DOHH2 (cell line): ENCODE results near the gene YBX2.

Experiments used
- H3F3A ChIP-seq: fragments of 200-600 bp; sonication (generic), shearing (Covaris generic); 2 replicates; pipeline ENCODE4 v1.6.0; 2016; ENCODE audit warnings: antibody characterized with exemption, mild to moderate bottlenecking; ENCODE audit not compliant: control insufficient read depth, insufficient read depth
- H3K27ac ChIP-seq: fragments of 200-600 bp; sonication (generic); 2 replicates; pipeline ENCODE4 v1.5.1; 2014; ENCODE audit warnings: low read depth, mild to moderate bottlenecking, low read length, moderate library complexity
- H3K27me3 ChIP-seq: fragments of 200-600 bp; sonication (generic); 2 replicates; pipeline ENCODE4 v1.6.1; 2014; ENCODE audit warnings: mild to moderate bottlenecking, low read length, mixed read lengths; ENCODE audit not compliant: control insufficient read depth
- H3K36me3 ChIP-seq: fragments of 200-600 bp; sonication (generic); 2 replicates; pipeline ENCODE4 v1.6.1; 2014; ENCODE audit warnings: mild to moderate bottlenecking, low read length, moderate library complexity, mixed read lengths; ENCODE audit not compliant: control insufficient read depth
- H3K4me1 ChIP-seq: fragments of 200-600 bp; sonication (generic); 2 replicates; pipeline ENCODE4 v1.6.1; 2014; ENCODE audit warnings: mild to moderate bottlenecking, low read length, mixed read lengths; ENCODE audit not compliant: control insufficient read depth
- H3K4me2 ChIP-seq: fragments of 200-600 bp; sonication (generic); 2 replicates; pipeline ENCODE4 v1.6.0; 2014; ENCODE audit warnings: mild to moderate bottlenecking, low read length, moderate library complexity
- H3K4me3 ChIP-seq: fragments of 200-600 bp; sonication (generic); 2 replicates; pipeline ENCODE4 v1.5.1; 2014; ENCODE audit warnings: mild to moderate bottlenecking, low read length, mixed read lengths
- H3K79me2 ChIP-seq: fragments of 200-600 bp; sonication (generic); 2 replicates; pipeline ENCODE4 v1.6.1; 2014; ENCODE audit warnings: mild to moderate bottlenecking, low read length, mixed read lengths; ENCODE audit not compliant: control insufficient read depth
- H3K9me2 ChIP-seq: fragments of 200-600 bp; sonication (generic); replicated peaks from 2 replicates; pipeline ENCODE4 v1.6.1; 2014; ENCODE audit warnings: mild to moderate bottlenecking, low read length, mixed read lengths; ENCODE audit not compliant: control insufficient read depth
- H3K9me3 ChIP-seq: fragments of 200-600 bp; sonication (generic); 2 replicates; pipeline ENCODE4 v1.6.1; 2014; ENCODE audit warnings: antibody characterized with exemption, low read length, mixed read lengths; ENCODE audit not compliant: control insufficient read depth, insufficient read depth
- H4K20me1 ChIP-seq: fragments of 200-600 bp; sonication (generic); 2 replicates; pipeline ENCODE4 v1.6.0; 2014; ENCODE audit warnings: low read depth, mild to moderate bottlenecking, antibody characterized with exemption, low read length, moderate library complexity; ENCODE audit not compliant: control insufficient read depth, insufficient read depth
- EZH2phosphoT487 ChIP-seq: fragments of 200-600 bp; sonication (generic); IDR thresholded peaks from 2 replicates; pipeline ENCODE4 v1.6.1; 2017; ENCODE audit warnings: borderline replicate concordance, mild to moderate bottlenecking, antibody characterized with exemption, low read length, moderate library complexity, mixed read lengths
- TF ChIP-seq, protein P1 (sequence below): fragments of 200-600 bp; sonication (generic); IDR thresholded peaks from one replicate; pipeline ENCODE4 v1.5.1; 2014; ENCODE audit warnings: antibody characterized with exemption, mild to moderate bottlenecking, low read depth, low read length; ENCODE audit not compliant: poor library complexity, severe bottlenecking

YBX2 gene

DNA sequence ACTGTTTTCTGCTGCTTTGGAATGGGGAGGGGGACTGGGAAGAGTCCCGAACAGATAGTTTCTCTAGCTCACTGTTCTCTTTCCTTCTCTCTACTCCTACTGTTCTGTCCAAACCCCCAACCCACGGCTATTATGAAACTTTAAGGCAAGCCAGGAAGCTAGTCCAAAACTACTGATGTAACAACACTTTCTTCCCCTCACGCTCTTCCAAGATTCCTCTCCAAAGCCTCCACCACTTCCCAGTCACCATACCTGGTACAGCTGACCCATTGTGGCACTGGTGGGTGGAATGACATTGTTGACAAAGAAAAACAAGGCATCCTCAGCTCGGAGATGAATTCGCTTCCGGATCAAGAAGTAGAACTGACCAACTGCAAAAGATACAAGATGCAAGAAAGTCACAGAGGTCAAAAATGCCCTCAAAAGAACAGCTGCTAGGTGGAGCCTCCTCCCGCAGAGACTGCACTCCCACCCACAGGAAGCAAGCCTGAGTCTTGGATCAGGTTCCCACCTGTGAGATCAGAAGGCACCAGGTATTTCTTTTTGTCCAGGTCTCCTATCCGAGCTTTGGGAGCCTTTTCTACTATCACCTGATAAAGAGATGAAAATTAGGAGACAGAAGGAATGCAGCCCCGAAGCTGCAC lies 53.2 kb downstream of the YBX2 start:
- Histone ChIP-seq H3K27ac (peak overlapping the region; percentile 78), H3K4me2 (peak overlapping the region; percentile 97), H3K4me1 (peaks cover 42% of the 10 kb centered on the region), H3F3A (peaks cover 49% of the 10 kb centered on the region), H3K9me2 (no peaks in the 10 kb centered on the region), H3K9me3 (no peaks in the 10 kb centered on the region), H3K79me2 (peaks cover 55% of the 10 kb centered on the region), H4K20me1 (peaks cover 8% of the 10 kb centered on the region; the same call in 1 of the 2 replicates), H3K4me3 (peak overlapping the region; percentile 100), H3K36me3 (peaks cover 61% of the 10 kb centered on the region), H3K27me3 (no peaks in the 10 kb centered on the region)
- TF ChIP-seq EZH2phosphoT487 = no peak
- TF ChIP-seq, protein P1, sequence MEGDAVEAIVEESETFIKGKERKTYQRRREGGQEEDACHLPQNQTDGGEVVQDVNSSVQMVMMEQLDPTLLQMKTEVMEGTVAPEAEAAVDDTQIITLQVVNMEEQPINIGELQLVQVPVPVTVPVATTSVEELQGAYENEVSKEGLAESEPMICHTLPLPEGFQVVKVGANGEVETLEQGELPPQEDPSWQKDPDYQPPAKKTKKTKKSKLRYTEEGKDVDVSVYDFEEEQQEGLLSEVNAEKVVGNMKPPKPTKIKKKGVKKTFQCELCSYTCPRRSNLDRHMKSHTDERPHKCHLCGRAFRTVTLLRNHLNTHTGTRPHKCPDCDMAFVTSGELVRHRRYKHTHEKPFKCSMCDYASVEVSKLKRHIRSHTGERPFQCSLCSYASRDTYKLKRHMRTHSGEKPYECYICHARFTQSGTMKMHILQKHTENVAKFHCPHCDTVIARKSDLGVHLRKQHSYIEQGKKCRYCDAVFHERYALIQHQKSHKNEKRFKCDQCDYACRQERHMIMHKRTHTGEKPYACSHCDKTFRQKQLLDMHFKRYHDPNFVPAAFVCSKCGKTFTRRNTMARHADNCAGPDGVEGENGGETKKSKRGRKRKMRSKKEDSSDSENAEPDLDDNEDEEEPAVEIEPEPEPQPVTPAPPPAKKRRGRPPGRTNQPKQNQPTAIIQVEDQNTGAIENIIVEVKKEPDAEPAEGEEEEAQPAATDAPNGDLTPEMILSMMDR = no peak

DNA sequence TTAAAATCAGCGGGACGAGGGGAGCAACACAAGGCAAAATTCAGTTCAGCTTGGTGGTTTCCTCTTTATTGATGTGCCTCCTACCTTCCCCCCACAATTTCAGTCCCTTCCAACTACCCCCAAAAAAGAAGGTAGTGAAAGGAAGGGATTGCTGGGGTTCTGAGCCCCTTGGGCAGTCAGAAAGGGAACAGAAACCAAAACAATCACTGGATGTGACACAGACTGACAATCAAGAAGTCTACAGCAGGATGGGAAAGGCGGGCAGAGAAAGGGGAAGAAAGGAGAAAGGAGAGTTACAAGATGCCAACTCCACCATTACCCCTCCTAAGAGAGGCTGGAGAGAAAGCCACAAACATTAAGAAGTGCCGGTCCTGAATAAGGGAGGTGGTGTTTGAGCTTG lies 54.1 kb downstream of the YBX2 start:
- Histone ChIP-seq H3K79me2 (peaks cover 60% of the 10 kb centered on the region), H3K4me2 (peak overlapping the region; percentile 97), H3K27me3 (no peaks in the 10 kb centered on the region), H3K27ac (peak overlapping the region; percentile 78), H4K20me1 (peaks cover 8% of the 10 kb centered on the region; the same call in 1 of the 2 replicates), H3K4me3 (peak overlapping the region; percentile 100), H3K9me3 (no peaks in the 10 kb centered on the region), H3K36me3 (peaks cover 64% of the 10 kb centered on the region), H3K9me2 (no peaks in the 10 kb centered on the region), H3F3A (peaks cover 49% of the 10 kb centered on the region), H3K4me1 (peaks cover 51% of the 10 kb centered on the region)
- no peak for TF ChIP-seq EZH2phosphoT487
- TF ChIP-seq, protein P1 = no peak

DNA sequence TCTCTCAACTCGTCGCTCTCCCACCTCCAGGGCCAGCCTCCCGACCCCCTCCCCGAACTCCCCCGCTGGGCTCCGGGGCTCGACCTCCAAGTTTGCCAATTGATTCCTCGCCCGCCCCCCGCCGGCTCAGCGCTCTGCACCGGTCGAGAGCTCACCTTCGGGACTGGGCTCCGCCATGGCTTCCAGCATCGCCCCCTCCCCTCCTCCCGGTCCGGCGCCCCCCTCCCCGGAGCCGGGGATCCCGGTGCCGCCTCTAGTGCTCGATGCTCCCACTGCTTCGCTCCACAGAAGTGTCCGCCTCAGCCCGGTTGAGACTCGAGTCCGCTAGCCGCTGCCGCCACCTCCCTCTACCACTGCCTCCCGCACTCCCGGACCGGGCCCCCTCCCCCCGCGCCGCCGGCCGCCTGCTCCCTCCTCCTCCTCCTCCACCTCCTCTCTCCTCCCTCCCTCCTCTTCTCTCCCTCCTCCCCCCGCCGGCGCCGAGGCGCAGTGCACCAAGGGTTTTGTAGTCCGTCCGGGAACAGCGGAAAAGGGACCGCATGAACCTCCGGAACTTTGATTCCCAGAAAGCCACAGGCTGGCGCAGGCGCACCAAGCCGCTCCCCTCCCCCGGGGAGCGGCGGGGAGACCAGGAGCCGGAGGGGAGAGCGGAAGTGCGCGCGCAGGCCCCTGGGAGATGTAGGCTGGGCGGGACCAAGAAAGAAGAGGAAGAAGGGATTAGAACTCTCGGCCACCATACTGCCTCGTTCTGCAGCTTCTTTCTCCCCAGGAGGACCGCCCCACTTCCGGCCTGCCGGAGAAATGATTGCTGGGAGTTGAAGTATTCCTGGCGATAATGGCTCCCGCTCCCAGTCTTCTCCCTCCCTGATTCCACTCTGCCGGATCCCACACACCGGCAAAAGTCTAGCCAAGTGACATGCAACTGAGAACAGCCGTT lies 55.1 kb downstream of the YBX2 start, which contains the start of gene PHF23:
PHF23 (minus strand) TSS at position 367 of the 937 bp plus-strand sequence; CDS start at position 189, 178 bp downstream.
- Histone ChIP-seq H3F3A (peaks cover 52% of the 10 kb centered on the region), H3K36me3 (peaks cover 67% of the 10 kb centered on the region), H3K9me2 (no peaks in the 10 kb centered on the region), H4K20me1 (peaks cover 8% of the 10 kb centered on the region; the same call in 1 of the 2 replicates), H3K4me2 (peak within 1 kb of the TSS; percentile 97), H3K9me3 (no peaks in the 10 kb centered on the region), H3K4me3 (peak within 1 kb of the TSS; percentile 100), H3K27ac (peak within 1 kb of the TSS; percentile 84), H3K27me3 (no peaks in the 10 kb centered on the region), H3K4me1 (peaks cover 60% of the 10 kb centered on the region), H3K79me2 (peaks cover 63% of the 10 kb centered on the region)
- TF ChIP-seq, protein P1 = no peak
- TF ChIP-seq EZH2phosphoT487 = no peak
